K562 (cell line): Measurements from ENCODE around the gene ACTRT2. TPM values are rescaled to one million over a fixed set of nuclear protein-coding genes. Genes with fewer than 3 reads are reported as not detected.

Experiments used
- ATAC-seq: fragments of 200-7000 bp; cut with Tn5 transposase; 3 replicates; pipeline ENCODE4 v1.9.1; 2020; ENCODE audit warnings: moderate library complexity
- BruUV-seq: library from RNA; stranded (reverse); fragments of 400-500 nt; replicated peaks from 2 replicates; lab custom pipeline; 2021; lab: Mats Ljungman, UMichigan
- CTCF ChIA-PET: fragments of 300-600 bp; formaldehyde crosslinking; extraction: SDS; loops from one replicate; lab custom pipeline; 2021; ENCODE audit warnings: low intra/inter-chr PET ratio; lab: Yijun Ruan, JAX
- POLR2A ChIA-PET: fragments of 300-600, 350-650 bp; sonication (Branson Sonifier 250); formaldehyde crosslinking; extraction: SDS; loops from one replicate; lab custom pipeline; 2021; ENCODE audit warnings: antibody characterized with exemption, inconsistent platforms; lab: Yijun Ruan, JAX
- DNase-seq, 4 experiments: peaks; one replicate each; pipeline versions ENCODE4 v3.0.0 to v3.0.0-alpha.2; 2011 to 2018; ENCODE audit warnings: low spot score in 3 of 4, mixed read lengths in 3 of 4; ENCODE audit errors: extremely low read depth in 1 of 4
- FAIRE-seq: peaks from 2 replicates; lab custom pipeline; 2011; peaks lifted over from hg19 to GRCh38; lab: Jason Lieb, UNC
- H2AFZ ChIP-seq: 2 replicates; pipeline ENCODE4 v1.6.0; 2011; ENCODE audit warnings: low read depth, low read length, control low read depth, inconsistent platforms
- H3K27ac ChIP-seq: fragments of 200-600 bp; 3 replicates; pipeline ENCODE4 v1.8.0; 2011; ENCODE audit warnings: low read depth, mild to moderate bottlenecking, control low read depth, inconsistent platforms, low read length, moderate library complexity, mixed read lengths; ENCODE audit errors: extremely low read depth
- H3K27me3 ChIP-seq, 2 experiments: fragments of 300-600 bp in 1 of 2; 2 replicates in 1 of 2; 3 replicates in 1 of 2; pipeline versions ENCODE4 v1.6.0 to v1.8.0; 2011; ENCODE audit warnings: inconsistent platforms in 2 of 2, low read length in 2 of 2, mild to moderate bottlenecking in 1 of 2, mixed read lengths in 1 of 2, moderate library complexity in 1 of 2; ENCODE audit not compliant: control insufficient read depth in 2 of 2, insufficient read depth in 2 of 2
- H3K36me3 ChIP-seq: fragments of 300-600 bp; 3 replicates; pipeline ENCODE4 v1.8.0; 2011; ENCODE audit warnings: mild to moderate bottlenecking, low read length, inconsistent platforms; ENCODE audit not compliant: control insufficient read depth, insufficient read depth
- H3K4me1 ChIP-seq, 2 experiments: fragments of 200-600 bp in 1 of 2; replicated peaks in 1 of 2; 2 replicates in 1 of 2; 3 replicates in 1 of 2; pipeline versions ENCODE4 v1.5.1 to v1.8.0; 2011; ENCODE audit warnings: inconsistent platforms in 2 of 2, low read length in 2 of 2, mild to moderate bottlenecking in 1 of 2, mixed read lengths in 1 of 2, moderate library complexity in 1 of 2; ENCODE audit not compliant: control insufficient read depth in 2 of 2, insufficient read depth in 2 of 2
- H3K4me2 ChIP-seq: 2 replicates; pipeline ENCODE4 v1.6.1; 2011; ENCODE audit warnings: low read length, control low read depth, inconsistent platforms, mixed read lengths; ENCODE audit not compliant: insufficient read depth
- H3K4me3 ChIP-seq: fragments of 200-600 bp; sonication (generic), shearing (Covaris generic); 2 replicates; pipeline ENCODE4 v1.5.1; 2016; ENCODE audit warnings: control low read depth, inconsistent platforms
- H3K79me2 ChIP-seq: fragments of 200-600 bp; 3 replicates; pipeline ENCODE4 v1.8.0; 2011; ENCODE audit warnings: low read length, inconsistent platforms; ENCODE audit not compliant: control insufficient read depth, insufficient read depth
- H3K9ac ChIP-seq, 2 experiments: 2 replicates each; pipeline versions ENCODE4 v1.6.0 to v1.6.1; 2011; ENCODE audit warnings: low read depth in 2 of 2, low read length in 2 of 2, control low read depth in 1 of 2, inconsistent platforms in 1 of 2, mild to moderate bottlenecking in 1 of 2, mixed read lengths in 1 of 2; ENCODE audit not compliant: insufficient read depth in 1 of 2
- H3K9me1 ChIP-seq: one replicate; pipeline ENCODE4 v1.6.0; 2011; ENCODE audit warnings: inconsistent platforms, mild to moderate bottlenecking, low read length, moderate library complexity; ENCODE audit not compliant: control insufficient read depth, insufficient read depth
- H3K9me3 ChIP-seq: replicated peaks from 2 replicates; pipeline ENCODE4 v1.5.1; 2011; ENCODE audit warnings: low read depth, low read length, inconsistent platforms; ENCODE audit not compliant: control insufficient read depth, insufficient read depth
- H4K20me1 ChIP-seq: replicated peaks from 2 replicates; pipeline ENCODE4 v1.6.1; 2011; ENCODE audit warnings: low read length, inconsistent platforms, mixed read lengths; ENCODE audit not compliant: control insufficient read depth, insufficient read depth
- AFF1 ChIP-seq, 2 experiments: fragments of 450-650 bp; IDR thresholded peaks; 2 replicates each; pipeline ENCODE4 v1.6.1; 2018; ENCODE audit warnings: mild to moderate bottlenecking in 2 of 2, low read depth in 1 of 2; ENCODE audit not compliant: partially characterized antibody in 2 of 2
- CTCF ChIP-seq, 3 experiments: IDR thresholded peaks in 2 of 3; conservative IDR thresholded peaks in 1 of 3; 2 replicates each; pipeline ENCODE4 v1.5.1; 2011 to 2012; ENCODE audit warnings: low read length in 3 of 3, mild to moderate bottlenecking in 3 of 3, control low read depth in 2 of 3, improper control_type of control experiment in 1 of 3, inconsistent platforms in 1 of 3, low read depth in 1 of 3, mixed read lengths in 1 of 3, moderate library complexity in 1 of 3; ENCODE audit not compliant: insufficient read depth in 2 of 3
- ERF ChIP-seq: fragments of 450-650 bp; formaldehyde crosslinking; IDR thresholded peaks from 2 replicates; pipeline ENCODE4 v1.4.0; 2020; ENCODE audit warnings: mild to moderate bottlenecking, mixed read lengths
- GTF2E2 ChIP-seq: fragments of 200-800 bp; sonication (Bioruptor generic); IDR thresholded peaks from 2 replicates; pipeline ENCODE4 v1.6.1; 2016; ENCODE audit warnings: missing genetic modification characterization, missing compliant biosample characterization
- HDAC2 ChIP-seq: fragments of 450-650 bp; IDR thresholded peaks from 2 replicates; pipeline ENCODE4 v1.6.1; 2016; ENCODE audit warnings: mild to moderate bottlenecking
- HEY1 ChIP-seq: fragments of 250-450 bp; sonication (Bioruptor Pico); IDR thresholded peaks from 2 replicates; pipeline ENCODE4 v1.5.0; 2020; ENCODE audit warnings: mild to moderate bottlenecking, moderate library complexity, borderline replicate concordance
- NFIC ChIP-seq: fragments of 450-650 bp; IDR thresholded peaks from 2 replicates; pipeline ENCODE4 v1.6.1; 2017; ENCODE audit warnings: mild to moderate bottlenecking, inconsistent platforms
- RAD21 ChIP-seq, 2 experiments: fragments of 250-450 bp in 1 of 2; fragments of 450-650 bp in 1 of 2; sonication (Bioruptor Pico) in 1 of 2; formaldehyde crosslinking in 1 of 2; IDR thresholded peaks in 1 of 2; conservative IDR thresholded peaks in 1 of 2; 2 replicates each; pipeline versions ENCODE4 v1.4.0 to v1.8.0; 2020 to 2022; ENCODE audit warnings: mild to moderate bottlenecking in 2 of 2, moderate library complexity in 1 of 2
- STAG1 ChIP-seq: sonication (generic); formaldehyde crosslinking; IDR thresholded peaks from 2 replicates; pipeline ENCODE4 v1.5.0; 2020; ENCODE audit warnings: missing genetic modification reagents, borderline replicate concordance
- ZC3H4 ChIP-seq: sonication (generic); formaldehyde crosslinking; IDR thresholded peaks from 2 replicates; pipeline ENCODE4 v1.9.0; 2021; ENCODE audit warnings: missing genetic modification reagents, borderline replicate concordance
- ZNF75A ChIP-seq: fragments of 450-650 bp; formaldehyde crosslinking; IDR thresholded peaks from 2 replicates; pipeline ENCODE4 v1.4.0; 2020; ENCODE audit warnings: mild to moderate bottlenecking
- WGBS: fragments of 100-300 bp; shearing (Covaris generic); methylation state at CpG from one replicate; pipeline ENCODE4 v1.1.6; 2016; ENCODE audit warnings: low coverage, mixed read lengths; ENCODE audit not compliant: insufficient coverage; ENCODE audit errors: missing lambda C conversion rate; 5-methylcytosine and 5-hydroxymethylcytosine counted together
- in situ Hi-C: fragments of 300-500 bp; cut with MboI; formaldehyde crosslinking; loops from 4 replicates; pipeline ENCODE4 v1.15.0; 2018; ENCODE audit warnings: inconsistent platforms, mixed read lengths
- intact Hi-C: fragments of 100-400 bp; cut with micrococcal nuclease; formaldehyde crosslinking; loops from 2 replicates; pipeline ENCODE4 v1.14.2; 2022
- polyA plus RNA-seq, 8 experiments: library from polyadenylated mRNA; depleted of rRNA in 4 of 8; stranded (reverse) in 5 of 8; unstranded in 3 of 8; fragments of >200 nt; fragmentation: Nextera tagmentation in 2 of 8; fragmentation: Illumina TruSeq in 1 of 8; extraction: Ambion mirVana in 2 of 8; extraction: Trizol in 1 of 8; gene quantifications; 2 replicates each; pipeline versions ENCODE4 v1.2.1 to v1.2.3, GENCODE V29; 2011 to 2014; ENCODE audit warnings: inconsistent platforms in 1 of 8, missing spikeins in 1 of 8
- total RNA-seq, 7 experiments: library from RNA; depleted of rRNA in 6 of 7; stranded (reverse); fragments of >200 nt in 6 of 7; fragmentation: Illumina TruSeq in 2 of 7; extraction: Trizol in 2 of 7; gene quantifications; 2 replicates each; pipeline versions ENCODE4 v1.2.1 to v1.2.3, GENCODE V29; 2011 to 2021; ENCODE audit warnings: low replicate concordance in 1 of 7

The ACTRT2 gene
- total and polyA plus RNA-seq, 9 of the 15 experiments (the other 6 are each of a cell fraction or from before 2014, with no cell fraction given) = not detected

DNA sequence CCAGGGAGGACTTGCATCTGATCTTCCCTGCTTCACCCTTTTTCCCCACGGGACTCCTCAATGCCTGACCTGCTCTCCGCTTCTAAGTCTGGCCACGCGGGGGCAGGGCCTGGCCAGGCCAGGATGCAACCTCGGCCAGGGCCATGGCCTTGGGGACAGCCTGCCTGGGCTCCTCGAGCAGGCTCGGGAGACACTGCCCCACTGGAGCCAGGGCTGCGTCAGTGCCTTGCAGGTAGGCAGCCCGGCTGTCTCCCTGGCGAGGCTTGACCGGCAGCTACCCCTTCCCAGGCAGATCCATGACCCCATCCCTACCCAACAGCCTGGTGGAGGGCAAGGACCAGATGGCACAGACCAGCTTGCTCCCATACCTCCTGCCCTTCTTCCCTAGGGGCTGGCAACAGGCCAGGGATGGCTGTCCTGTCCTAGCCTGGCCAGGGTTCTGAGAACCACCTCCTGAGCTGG lies 45.0 kb downstream of the ACTRT2 start:
- H4K20me1 ChIP-seq = no peaks in the 10 kb centered on the region
- WGBS = under 1% methylated on average over 11 of the region's 11 CpGs
- no peaks in the 10 kb centered on the region for H3K9me3 ChIP-seq
- ATAC-seq (peak; percentile 92), DNase-seq (peak in 1 of 4 experiments; percentile 20), FAIRE-seq (no peak)
- no peaks in the 10 kb centered on the region for H3K9me1 ChIP-seq
- intact Hi-C loops (no loop called here), in situ Hi-C loops (no loop called here)
- H3K4me2 ChIP-seq = no peak overlapping the region
- H3K36me3 ChIP-seq = no peaks in the 10 kb centered on the region
- no peak overlapping the region for H3K27ac ChIP-seq
- H3K9ac ChIP-seq = no peak overlapping the region
- BruUV-seq = no TSS peak
- H3K4me3 ChIP-seq = no peak overlapping the region
- peaks cover 0 to 15% of the 10 kb centered on the region in 2 experiments; a peak in 2 of 5 replicates for H3K27me3 ChIP-seq
- POLR2A ChIA-PET = interaction anchor here (0.6 kb wide), 1 partner anchor 35 kb away, joined by 3 read pairs; no protein-coding TSS in a partner anchor
- no peak overlapping the region for H2AFZ ChIP-seq
- no peaks in the 10 kb centered on the region for H3K4me1 ChIP-seq
- H3K79me2 ChIP-seq = no peaks in the 10 kb centered on the region
- CTCF ChIA-PET = interaction anchor here (0.6 to 0.7 kb wide), 2 partner anchors 219 to 254 kb away, joined by 3 read pairs; no protein-coding TSS in a partner anchor
- TF ChIP-seq RAD21 (CRISPR knock-in tag; conservative IDR thresholded peaks at IDR 0.05 in 1 of 2, IDR thresholded peaks at IDR 0.05 in 1 of 2) (peak; percentile 40), NFIC (0 out of 2 replicates have a peak, but pooled peaks have one; percentile 15), STAG1 (peak; percentile 39; the same call in 1 of the 2 replicates), HEY1 (CRISPR knock-in tag) (no peak), ZC3H4 (CRISPR knock-in tag) (no peak), HDAC2 (no peak), ZNF75A (CRISPR knock-in tag) (no peak), ERF (CRISPR knock-in tag) (no peak), CTCF (IDR thresholded peaks at IDR 0.05 in 2 of 3, conservative IDR thresholded peaks at IDR 0.05 in 1 of 3; ENCODE audit: insufficient read depth in 2 of 3, low read depth in 1 of 3, low read length in 3 of 3) (peak; percentile 45 to 58 (median 57); a peak in 5 of 6 replicates), GTF2E2 (tag) (no peak), AFF1 (IDR thresholded peaks at IDR 0.05; ENCODE audit: low read depth in 1 of 2, partially characterized antibody in 2 of 2) (no peak)
